ENCODE data around the gene SNRPA. TPM values are rescaled to one million over a fixed set of nuclear protein-coding genes. Genes with fewer than 3 reads are reported as not detected.

The SNRPA gene
- total RNA-seq, 1 experiment from 2014 or later = 225 TPM

- Histone ChIP-seq H3K56ac (ENCODE audit: insufficient read length, low read depth, low read length) (no peak overlapping the region), H2AFZ (ENCODE audit: low read length) (no peak overlapping the region), H3K14ac (ENCODE audit: insufficient read depth, low read length) (no peak overlapping the region), H2BK5ac (ENCODE audit: insufficient read length, low read length) (no peak overlapping the region), H3K4me1 (ENCODE audit: insufficient read depth, low read length) (peaks cover 4% of the 10 kb centered on the region; the same call in 1 of the 2 replicates), H2BK12ac (ENCODE audit: insufficient read length, low read depth, low read length) (no peak overlapping the region), H2BK20ac (ENCODE audit: low read depth, low read length, poor library complexity, severe bottlenecking) (no peak overlapping the region), H3K9me3 (ENCODE audit: control insufficient read depth, low read depth, low read length) (no peaks in the 10 kb centered on the region), H2AK5ac (ENCODE audit: insufficient read length, low read length) (no peak overlapping the region), H3K79me1 (ENCODE audit: insufficient read depth, low read depth, low read length, poor library complexity, severe bottlenecking) (no peaks in the 10 kb centered on the region), H4K20me1 (ENCODE audit: control insufficient read depth, insufficient read depth, insufficient read length) (no peaks in the 10 kb centered on the region), H3K18ac (ENCODE audit: insufficient read length, low read depth, low read length) (no peak overlapping the region), H4K91ac (ENCODE audit: insufficient read length, low read depth, low read length) (no peak overlapping the region), H4K5ac (ENCODE audit: insufficient read length, low read depth, low read length) (no peak overlapping the region), H2BK120ac (ENCODE audit: low read depth, low read length, poor library complexity, severe bottlenecking) (no peak overlapping the region), H4K8ac (replicated peaks; ENCODE audit: insufficient read length, low read depth, low read length) (no peak overlapping the region), H3K79me2 (ENCODE audit: insufficient read depth, low read length) (no peaks in the 10 kb centered on the region; the same call in 1 of the 2 replicates), H3K9ac (ENCODE audit: extremely low read depth, insufficient read length, low read length) (no peak overlapping the region), H2BK15ac (ENCODE audit: low read depth, low read length) (no peak overlapping the region), H3K4me2 (ENCODE audit: insufficient read depth, insufficient read length, low read length) (no peak overlapping the region), H3T11ph (ENCODE audit: low read length) (no peak overlapping the region), H3K23me2 (ENCODE audit: insufficient read length, low read depth, low read length, poor library complexity, severe bottlenecking) (peaks cover 5% of the 10 kb centered on the region), H3K27ac (ENCODE audit: insufficient read length, low read depth, low read length) (no peak overlapping the region), H3K27me3 (ENCODE audit: insufficient read depth, low read length) (no peaks in the 10 kb centered on the region), H3K4ac (ENCODE audit: low read depth, low read length) (no peak overlapping the region), H3K23ac (ENCODE audit: insufficient read length, low read depth, low read length) (no peak overlapping the region)
- TF ChIP-seq CTCF (conservative IDR thresholded peaks at IDR 0.05) = peak; percentile 41; the same call in 2 of the 3 replicates
- DNase-seq = peak; percentile 78
- Mint-ChIP-seq H3K36me3 (ENCODE audit: insufficient read depth in 1 of 3, low read depth in 3 of 3) (peaks cover 6 to 17% (median 12%) of the 10 kb centered on the region in 3 experiments; a peak in 5 of 7 replicates), H3K9me3 (no peaks in the 10 kb centered on the region), H3K27me3 (ENCODE audit: low read depth) (no peaks in the 10 kb centered on the region), H3K4me3 (no peak overlapping the region; a peak in 1 of 5 replicates), H3K27ac (peak overlapping the region; percentile 85 to 95 (median 92); a peak in 6 of 7 replicates), H3K4me1 (peaks cover 21 to 25% of the 10 kb centered on the region in 2 experiments)
- no CpG with 5 or more reads among the region's 17 CpGs for WGBS (ENCODE audit: extremely low coverage, insufficient read length, low lambda C conversion rate)
These were observed 6.2 kb upstream of the SNRPA start for GRCh38 chr19:40744554-40745401.
